Lower leg skin (tissue), 3 donors: Measurements from ENCODE around the gene NCKAP5L.
"Not testable (repeated sequence)": the region's sequence is repeated elsewhere in the genome, so short reads cannot be mapped to it uniquely, and the experiment has no call there.

Source experiments
- CTCF ChIP-seq, 3 donors: fragments of 450-650 bp; IDR thresholded peaks; one replicate each; pipeline ENCODE4 v1.5.1; 2016; ENCODE audit warnings: antibody characterized with exemption in 3 of 3, mild to moderate bottlenecking in 3 of 3, moderate library complexity in 2 of 3
- POLR2A ChIP-seq, 2 donors: fragments of 450-650 bp; IDR thresholded peaks; one replicate each; pipeline ENCODE4 v1.6.1; 2016 to 2017; ENCODE audit warnings: antibody characterized with exemption in 2 of 2, mild to moderate bottlenecking in 1 of 2, moderate library complexity in 1 of 2

DNA sequence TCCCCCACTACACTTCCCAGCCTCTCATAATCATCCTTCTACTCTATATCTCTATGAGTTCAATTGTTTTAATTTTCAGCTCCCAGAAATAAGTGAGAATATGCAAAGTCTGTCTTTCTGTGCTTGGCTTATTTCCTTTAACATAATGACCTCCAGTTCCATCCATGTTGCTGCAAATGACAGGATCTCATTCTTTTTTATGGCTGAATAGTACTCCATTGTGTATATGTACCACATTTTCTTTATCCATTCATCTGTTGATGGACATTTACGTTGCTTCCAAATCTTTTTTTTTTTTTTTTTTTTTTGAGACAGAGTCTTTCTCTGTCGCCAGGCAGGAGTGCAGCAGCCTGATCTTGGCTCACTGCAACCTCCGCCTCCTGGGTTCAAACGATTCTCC is 27.7 kb upstream of the NCKAP5L start:
- TF ChIP-seq CTCF, POLR2A (IDR thresholded peaks at IDR 0.05): not testable (repeated sequence)
